ENCODE data around the gene LPAR5. TPM values are rescaled to one million over a fixed set of nuclear protein-coding genes. Genes with fewer than 3 reads are reported as not detected.

The LPAR5 gene
- total RNA-seq, 2 experiments from 2014 or later, result 2.8 to 3.0 TPM

DNA sequence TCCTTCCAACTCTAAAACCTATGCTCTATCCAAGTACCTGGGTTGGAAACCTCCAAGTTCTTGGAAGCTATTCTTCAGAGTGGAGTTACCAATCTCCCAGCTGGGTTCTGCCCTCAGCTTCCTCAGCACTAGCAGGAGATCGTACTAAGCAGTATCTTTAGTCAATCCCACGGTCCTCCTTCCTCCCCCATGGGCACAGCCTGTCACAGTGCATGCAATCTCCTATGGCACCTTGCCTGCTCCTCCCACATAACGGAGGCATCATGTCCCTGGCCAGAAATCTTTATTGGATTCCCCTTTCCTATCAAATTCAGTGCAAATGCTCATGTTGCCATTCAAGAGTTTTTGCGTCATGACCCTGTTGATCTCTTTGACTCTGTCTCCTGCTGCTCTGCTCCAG is 5.4 kb upstream of the LPAR5 start:
- TF ChIP-seq, protein P1, sequence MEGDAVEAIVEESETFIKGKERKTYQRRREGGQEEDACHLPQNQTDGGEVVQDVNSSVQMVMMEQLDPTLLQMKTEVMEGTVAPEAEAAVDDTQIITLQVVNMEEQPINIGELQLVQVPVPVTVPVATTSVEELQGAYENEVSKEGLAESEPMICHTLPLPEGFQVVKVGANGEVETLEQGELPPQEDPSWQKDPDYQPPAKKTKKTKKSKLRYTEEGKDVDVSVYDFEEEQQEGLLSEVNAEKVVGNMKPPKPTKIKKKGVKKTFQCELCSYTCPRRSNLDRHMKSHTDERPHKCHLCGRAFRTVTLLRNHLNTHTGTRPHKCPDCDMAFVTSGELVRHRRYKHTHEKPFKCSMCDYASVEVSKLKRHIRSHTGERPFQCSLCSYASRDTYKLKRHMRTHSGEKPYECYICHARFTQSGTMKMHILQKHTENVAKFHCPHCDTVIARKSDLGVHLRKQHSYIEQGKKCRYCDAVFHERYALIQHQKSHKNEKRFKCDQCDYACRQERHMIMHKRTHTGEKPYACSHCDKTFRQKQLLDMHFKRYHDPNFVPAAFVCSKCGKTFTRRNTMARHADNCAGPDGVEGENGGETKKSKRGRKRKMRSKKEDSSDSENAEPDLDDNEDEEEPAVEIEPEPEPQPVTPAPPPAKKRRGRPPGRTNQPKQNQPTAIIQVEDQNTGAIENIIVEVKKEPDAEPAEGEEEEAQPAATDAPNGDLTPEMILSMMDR (IDR thresholded peaks at IDR 0.05), result no peak
- ATAC-seq (ENCODE audit: poor library complexity), result no peak
- CTCF ChIA-PET, result no interaction called here

DNA sequence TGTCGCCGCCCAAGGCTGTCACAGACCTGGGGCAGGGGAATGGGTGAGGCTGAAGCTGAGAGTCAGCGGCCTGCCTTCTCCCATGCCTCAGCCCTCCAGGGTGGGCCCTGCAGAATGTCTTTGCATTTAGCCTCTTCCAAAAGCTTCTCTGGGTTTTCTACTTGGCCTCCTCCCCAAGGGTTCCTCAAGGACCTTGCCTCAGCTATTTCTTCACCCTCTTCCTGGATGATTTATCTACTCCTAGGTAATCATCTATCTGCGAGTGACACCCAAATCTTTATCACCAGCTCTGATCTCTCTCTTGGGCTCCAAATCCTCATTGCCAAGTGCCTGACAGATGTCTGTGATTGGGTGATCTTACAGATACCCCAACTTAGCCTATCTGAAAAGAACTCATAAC is 4.7 kb upstream of the LPAR5 start:
- Histone ChIP-seq H3K9me3 (ENCODE audit: control insufficient read depth in 1 of 2, insufficient read depth in 1 of 2, low read length in 2 of 2) (peaks cover 10 to 14% of the 10 kb centered on the region in 2 experiments), H3K36me3 (ENCODE audit: insufficient read depth, low read length) (no peaks in the 10 kb centered on the region), H3K4me1 (ENCODE audit: insufficient read depth, low read length) (peaks cover 18% of the 10 kb centered on the region), H3K27ac (ENCODE audit: low read depth in 1 of 2, low read length in 2 of 2) (no peak overlapping the region), H3K4me3 (ENCODE audit: low read length) (no peak overlapping the region), H3K27me3 (ENCODE audit: control insufficient read depth in 1 of 2, insufficient read depth in 2 of 2, low read length in 2 of 2) (no peaks in the 10 kb centered on the region)
- TF ChIP-seq, protein P1 (IDR thresholded peaks at IDR 0.05), result no peak
- CTCF ChIA-PET, result no interaction called here
- Mint-ChIP-seq H3K27ac (no peak overlapping the region), H3K9me3 (no peaks in the 10 kb centered on the region), H3K36me3 (ENCODE audit: low read depth) (no peaks in the 10 kb centered on the region), H3K4me3 (no peak overlapping the region), H3K4me1 (ENCODE audit: low read depth) (peaks cover 17% of the 10 kb centered on the region), H3K27me3 (no peaks in the 10 kb centered on the region)
- ATAC-seq (ENCODE audit: poor library complexity) (no peak), DNase-seq (no peak)
- intact Hi-C loops (cut with DNase I, micrococcal nuclease), result no loop called here
- POLR2A ChIA-PET, result interaction anchor here (0.6 kb wide), 1 partner anchor 9 kb away, joined by 3 read pairs; no protein-coding TSS in a partner anchor

More for the DNA sequence above, 5.4 kb upstream of the LPAR5 start:
- no peaks in the 10 kb centered on the region for H3K36me3 Mint-ChIP-seq (ENCODE audit: low read depth)
- DNase-seq, result no peak
- no peak overlapping the region for H3K4me3 Mint-ChIP-seq
- H3K9me3 ChIP-seq (ENCODE audit: control insufficient read depth in 1 of 2, insufficient read depth in 1 of 2, low read length in 2 of 2), result peaks cover 10 to 14% of the 10 kb centered on the region in 2 experiments
- no peaks in the 10 kb centered on the region for H3K27me3 Mint-ChIP-seq
- peaks cover 11% of the 10 kb centered on the region for H3K4me1 Mint-ChIP-seq (ENCODE audit: low read depth)
- H3K9me3 Mint-ChIP-seq, result no peaks in the 10 kb centered on the region
- H3K4me1 ChIP-seq (ENCODE audit: insufficient read depth, low read length), result peaks cover 11% of the 10 kb centered on the region
- H3K27me3 ChIP-seq (ENCODE audit: control insufficient read depth in 1 of 2, insufficient read depth in 2 of 2, low read length in 2 of 2), result no peaks in the 10 kb centered on the region
- no peak overlapping the region for H3K27ac ChIP-seq (ENCODE audit: low read depth in 1 of 2, low read length in 2 of 2)
- no peak overlapping the region for H3K4me3 ChIP-seq (ENCODE audit: low read length)
- no peak overlapping the region for H3K27ac Mint-ChIP-seq
- intact Hi-C loops (cut with DNase I, micrococcal nuclease), result no loop called here
- POLR2A ChIA-PET, result no interaction called here
- H3K36me3 ChIP-seq (ENCODE audit: insufficient read depth, low read length), result no peaks in the 10 kb centered on the region

DNA sequence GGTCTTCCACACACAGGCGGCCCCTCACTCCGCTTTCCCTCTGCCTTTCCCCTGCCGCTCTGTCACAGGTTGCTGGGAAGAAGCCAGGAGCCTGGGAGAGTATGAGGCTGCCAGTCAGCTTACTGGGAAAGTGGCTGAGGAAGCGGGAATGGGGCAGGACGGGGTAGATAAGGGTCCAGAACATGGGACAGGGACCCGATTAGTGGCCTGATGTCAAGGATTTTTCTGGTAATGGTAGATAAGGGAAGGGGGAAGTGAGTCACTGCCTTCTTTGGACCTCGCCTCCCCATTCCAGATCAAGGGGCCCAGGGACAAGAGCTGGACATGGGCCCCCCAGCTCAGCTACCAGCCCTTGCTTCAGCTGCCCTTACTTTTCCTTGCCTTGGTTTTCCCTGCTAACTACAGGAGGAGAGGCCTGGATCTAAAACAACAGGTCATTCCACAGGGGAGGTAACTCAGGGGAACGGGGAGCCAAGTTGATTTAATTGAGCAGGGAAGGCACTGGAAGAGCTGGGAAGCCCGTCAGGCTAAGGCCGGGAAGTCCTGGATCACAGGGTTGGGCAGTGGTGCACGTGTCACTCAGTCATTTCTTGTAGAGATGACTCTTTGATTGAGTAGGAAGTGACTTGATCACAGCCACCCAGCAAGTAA is 3.5 kb upstream of the LPAR5 start:
- Mint-ChIP-seq H3K27ac (no peak overlapping the region), H3K4me1 (ENCODE audit: low read depth) (peaks cover 18% of the 10 kb centered on the region), H3K4me3 (no peak overlapping the region), H3K36me3 (ENCODE audit: low read depth) (no peaks in the 10 kb centered on the region), H3K9me3 (no peaks in the 10 kb centered on the region), H3K27me3 (no peaks in the 10 kb centered on the region)
- CTCF ChIA-PET, result no interaction called here
- Histone ChIP-seq H3K9me3 (ENCODE audit: control insufficient read depth in 1 of 2, insufficient read depth in 1 of 2, low read length in 2 of 2) (peaks cover 6 to 11% of the 10 kb centered on the region in 2 experiments), H3K36me3 (ENCODE audit: insufficient read depth, low read length) (no peaks in the 10 kb centered on the region), H3K4me3 (ENCODE audit: low read length) (no peak overlapping the region), H3K27me3 (ENCODE audit: control insufficient read depth in 1 of 2, insufficient read depth in 2 of 2, low read length in 2 of 2) (no peaks in the 10 kb centered on the region), H3K27ac (ENCODE audit: low read depth in 1 of 2, low read length in 2 of 2) (no peak overlapping the region), H3K4me1 (ENCODE audit: insufficient read depth, low read length) (peaks cover 29% of the 10 kb centered on the region)
- TF ChIP-seq, protein P1 (IDR thresholded peaks at IDR 0.05), result no peak
- ATAC-seq (ENCODE audit: poor library complexity) (no peak), DNase-seq (no peak)
- POLR2A ChIA-PET, result no interaction called here
- intact Hi-C loops (cut with DNase I, micrococcal nuclease), result no loop called here

All from CD4-positive, alpha-beta T cell (primary cell).